Measurements from ENCODE around the gene FAM168A. TPM values are rescaled to one million over a fixed set of nuclear protein-coding genes. Genes with fewer than 3 reads are reported as not detected.

The FAM168A gene
- total RNA-seq, 1 experiment from 2014 or later, result 30.4 TPM

DNA sequence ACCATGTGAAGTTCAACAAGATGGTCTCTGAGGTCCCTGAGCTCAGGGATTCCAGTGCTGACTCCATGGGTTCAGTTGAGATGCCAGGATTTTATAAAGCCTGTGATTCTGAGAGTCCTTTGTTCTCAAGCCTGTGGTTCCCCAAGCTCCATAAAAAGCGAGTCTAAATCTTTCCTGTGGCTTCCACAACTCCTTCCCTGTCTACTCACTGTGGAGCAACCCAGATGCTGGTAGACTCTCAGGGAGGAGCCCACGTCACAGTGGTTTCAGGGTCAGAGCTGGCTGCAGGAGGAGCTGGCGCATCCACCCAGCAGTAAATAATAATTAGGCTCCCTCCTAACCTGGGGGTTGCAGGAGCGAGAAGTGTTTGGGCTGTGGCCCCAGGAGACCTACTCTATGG lies 223.8 kb downstream of the FAM168A start:
- intact Hi-C loops (cut with micrococcal nuclease; ENCODE audit: unreplicated experiment), result no loop called here
- no peak for DNase-seq
- Mint-ChIP-seq H3K27me3 (ENCODE audit: unreplicated experiment) (no peaks in the 10 kb centered on the region), H3K27ac (ENCODE audit: unreplicated experiment) (no peak overlapping the region), H3K4me1 (ENCODE audit: low read depth, unreplicated experiment) (peaks cover 9% of the 10 kb centered on the region), H3K4me3 (ENCODE audit: low read depth, unreplicated experiment) (no peak overlapping the region), H3K36me3 (ENCODE audit: insufficient read depth, unreplicated experiment) (peaks cover 27% of the 10 kb centered on the region), H3K9me3 (ENCODE audit: low read depth, unreplicated experiment) (no peaks in the 10 kb centered on the region)
- no TSS peak for BruUV-seq (replicated peaks)
- CTCF ChIA-PET, result no interaction called here
- TF ChIP-seq, protein P1, sequence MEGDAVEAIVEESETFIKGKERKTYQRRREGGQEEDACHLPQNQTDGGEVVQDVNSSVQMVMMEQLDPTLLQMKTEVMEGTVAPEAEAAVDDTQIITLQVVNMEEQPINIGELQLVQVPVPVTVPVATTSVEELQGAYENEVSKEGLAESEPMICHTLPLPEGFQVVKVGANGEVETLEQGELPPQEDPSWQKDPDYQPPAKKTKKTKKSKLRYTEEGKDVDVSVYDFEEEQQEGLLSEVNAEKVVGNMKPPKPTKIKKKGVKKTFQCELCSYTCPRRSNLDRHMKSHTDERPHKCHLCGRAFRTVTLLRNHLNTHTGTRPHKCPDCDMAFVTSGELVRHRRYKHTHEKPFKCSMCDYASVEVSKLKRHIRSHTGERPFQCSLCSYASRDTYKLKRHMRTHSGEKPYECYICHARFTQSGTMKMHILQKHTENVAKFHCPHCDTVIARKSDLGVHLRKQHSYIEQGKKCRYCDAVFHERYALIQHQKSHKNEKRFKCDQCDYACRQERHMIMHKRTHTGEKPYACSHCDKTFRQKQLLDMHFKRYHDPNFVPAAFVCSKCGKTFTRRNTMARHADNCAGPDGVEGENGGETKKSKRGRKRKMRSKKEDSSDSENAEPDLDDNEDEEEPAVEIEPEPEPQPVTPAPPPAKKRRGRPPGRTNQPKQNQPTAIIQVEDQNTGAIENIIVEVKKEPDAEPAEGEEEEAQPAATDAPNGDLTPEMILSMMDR (IDR thresholded peaks at IDR 0.05; ENCODE audit: unreplicated experiment), result no peak

DNA sequence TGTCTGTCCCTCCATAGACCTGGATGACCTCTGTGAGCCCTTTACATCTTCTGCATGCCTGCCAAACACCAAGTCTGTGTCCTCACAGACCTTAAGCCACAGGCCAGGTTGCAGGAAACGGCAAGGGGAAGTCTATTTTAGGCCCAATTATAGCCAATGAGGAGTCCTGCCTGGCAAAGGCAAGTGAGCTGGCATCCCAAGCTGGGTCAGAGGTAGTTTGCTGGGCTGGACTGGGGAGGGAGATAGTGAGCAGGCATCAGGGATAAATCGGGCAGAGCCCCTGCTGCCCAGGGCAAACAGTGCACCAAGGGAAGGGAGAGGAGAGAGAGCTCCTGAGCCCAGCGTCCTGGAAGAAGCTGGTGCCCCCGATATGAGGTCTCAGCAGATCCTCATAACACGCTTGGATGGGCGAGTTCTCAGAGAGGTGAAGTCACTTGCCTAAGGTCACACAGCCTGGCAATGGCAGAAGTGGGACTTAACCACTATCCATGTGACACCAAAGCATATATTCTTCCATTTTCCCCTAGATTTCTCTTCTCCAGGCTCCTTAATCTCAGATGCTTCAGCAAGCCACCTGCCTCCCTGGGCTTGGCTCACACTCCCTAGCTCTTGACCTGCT lies 225.4 kb downstream of the FAM168A start:
- TF ChIP-seq, protein P1 (IDR thresholded peaks at IDR 0.05; ENCODE audit: unreplicated experiment), result no peak
- Mint-ChIP-seq H3K4me1 (ENCODE audit: low read depth, unreplicated experiment) (peaks cover 9% of the 10 kb centered on the region), H3K27ac (ENCODE audit: unreplicated experiment) (no peak overlapping the region), H3K36me3 (ENCODE audit: insufficient read depth, unreplicated experiment) (peaks cover 21% of the 10 kb centered on the region), H3K27me3 (ENCODE audit: unreplicated experiment) (no peaks in the 10 kb centered on the region), H3K9me3 (ENCODE audit: low read depth, unreplicated experiment) (no peaks in the 10 kb centered on the region), H3K4me3 (ENCODE audit: low read depth, unreplicated experiment) (no peak overlapping the region)
- DNase-seq, result peak; percentile 15
- CTCF ChIA-PET, result interaction anchor here (1.1 to 1.4 kb wide), 2 partner anchors 21 kb away, joined by 3 to 7 read pairs; no protein-coding TSS in a partner anchor
- no TSS peak for BruUV-seq (replicated peaks)
- intact Hi-C loops (cut with micrococcal nuclease; ENCODE audit: unreplicated experiment), result no loop called here

DNA sequence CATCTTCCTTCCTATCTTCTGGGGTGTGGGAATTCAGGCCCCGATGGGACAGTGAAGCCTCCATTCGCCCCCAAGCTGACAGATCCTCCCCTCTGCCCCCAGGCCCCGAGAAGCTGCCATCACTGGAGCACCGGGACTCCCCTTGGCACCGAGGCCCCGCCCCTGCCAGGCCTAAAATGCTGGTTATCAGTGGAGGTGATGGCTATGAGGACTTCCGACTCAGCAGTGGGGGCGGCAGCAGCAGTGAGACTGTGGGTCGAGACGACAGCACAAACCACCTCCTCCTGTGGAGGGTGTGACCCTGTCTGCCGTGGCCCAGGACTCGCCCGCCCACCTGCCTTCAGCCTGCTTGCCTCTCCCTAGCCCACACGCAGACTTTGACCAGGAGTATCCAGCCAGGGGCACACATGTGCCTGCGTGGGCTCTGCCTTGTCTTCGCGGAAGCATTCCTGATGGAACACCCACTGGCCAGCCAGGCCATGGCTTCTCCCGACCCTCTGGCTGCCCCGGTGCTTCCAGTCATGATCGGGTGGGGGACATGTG lies 230.4 kb downstream of the FAM168A start:
- TF ChIP-seq, protein P1 (IDR thresholded peaks at IDR 0.05; ENCODE audit: unreplicated experiment), result no peak
- H3K9me3 Mint-ChIP-seq (ENCODE audit: low read depth, unreplicated experiment), result no peaks in the 10 kb centered on the region
- no peak overlapping the region for H3K4me3 Mint-ChIP-seq (ENCODE audit: low read depth, unreplicated experiment)
- no peaks in the 10 kb centered on the region for H3K27me3 Mint-ChIP-seq (ENCODE audit: unreplicated experiment)
- BruUV-seq (replicated peaks), result no TSS peak
- intact Hi-C loops (cut with micrococcal nuclease; ENCODE audit: unreplicated experiment), result no loop called here
- H3K27ac Mint-ChIP-seq (ENCODE audit: unreplicated experiment), result no peak overlapping the region
- H3K36me3 Mint-ChIP-seq (ENCODE audit: insufficient read depth, unreplicated experiment), result peaks cover 16% of the 10 kb centered on the region
- DNase-seq, result no peak
- H3K4me1 Mint-ChIP-seq (ENCODE audit: low read depth, unreplicated experiment), result no peaks in the 10 kb centered on the region
- CTCF ChIA-PET, result interaction anchor here (0.6 kb wide), 1 partner anchor 1828 kb away, joined by 3 read pairs; no protein-coding TSS in a partner anchor

DNA sequence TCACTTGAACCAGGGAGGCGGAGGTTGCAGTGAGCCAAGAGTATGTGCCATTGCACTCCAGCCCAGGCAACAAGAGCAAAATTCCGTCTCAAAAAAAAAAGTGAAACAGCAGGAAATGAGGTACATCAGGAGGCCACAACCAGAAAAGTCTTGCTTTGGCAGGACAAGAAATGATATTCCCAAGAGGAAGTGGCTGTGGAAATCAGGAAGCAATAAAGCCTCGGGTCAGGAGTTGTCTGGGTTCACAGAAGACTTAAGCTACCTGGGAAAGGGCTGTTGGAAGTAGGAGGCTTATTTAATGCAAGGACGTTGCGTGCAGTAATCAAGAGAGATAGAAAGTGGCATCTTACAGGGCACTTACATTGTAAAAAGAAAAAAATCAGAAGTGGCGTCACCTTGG lies 231.0 kb downstream of the FAM168A start:
- CTCF ChIA-PET, result interaction anchor here (0.6 kb wide), 2 partner anchors 18 to 1828 kb away, joined by 3 read pairs; no protein-coding TSS in a partner anchor
- Mint-ChIP-seq H3K4me3 (ENCODE audit: low read depth, unreplicated experiment) (no peak overlapping the region), H3K27ac (ENCODE audit: unreplicated experiment) (no peak overlapping the region), H3K27me3 (ENCODE audit: unreplicated experiment) (no peaks in the 10 kb centered on the region), H3K36me3 (ENCODE audit: insufficient read depth, unreplicated experiment) (peaks cover 18% of the 10 kb centered on the region), H3K9me3 (ENCODE audit: low read depth, unreplicated experiment) (no peaks in the 10 kb centered on the region), H3K4me1 (ENCODE audit: low read depth, unreplicated experiment) (no peaks in the 10 kb centered on the region)
- no TSS peak for BruUV-seq (replicated peaks)
- TF ChIP-seq, protein P1 (IDR thresholded peaks at IDR 0.05; ENCODE audit: unreplicated experiment), result no peak
- intact Hi-C loops (cut with micrococcal nuclease; ENCODE audit: unreplicated experiment), result no loop called here
- DNase-seq, result no peak

Data from Calu3 (cell line).